ENCODE results near the gene CHAT.

CHAT gene

GRCh38 chr10:49643241-49644034, 29.6 kb downstream of the CHAT start:
- H3K4me3 ChIP-seq (ENCODE audit: low read length) = no peak overlapping the region
- DNase-seq (ENCODE audit: low read depth) = no peak
- TF ChIP-seq CTCF (conservative IDR thresholded peaks at IDR 0.05; ENCODE audit: low read length) = no peak

- no peak for TF ChIP-seq CTCF (conservative IDR thresholded peaks at IDR 0.05; ENCODE audit: low read length)
- no peak for DNase-seq (ENCODE audit: low read depth)
Measured at GRCh38 chr10:49644035-49644646, 30.3 kb downstream of the CHAT start.

GRCh38 chr10:49645417-49645816, 31.6 kb downstream of the CHAT start:
- DNase-seq (ENCODE audit: low read depth) = no peak
- H3K4me3 ChIP-seq (ENCODE audit: low read length) = no peak overlapping the region
- TF ChIP-seq CTCF (conservative IDR thresholded peaks at IDR 0.05; ENCODE audit: low read length) = no peak

More at GRCh38 chr10:49644035-49644646, 30.3 kb downstream of the CHAT start:
- no peak overlapping the region for H3K4me3 ChIP-seq (ENCODE audit: low read length)

GRCh38 chr10:49645871-49646870, 32.3 kb downstream of the CHAT start:
- TF ChIP-seq CTCF (conservative IDR thresholded peaks at IDR 0.05; ENCODE audit: low read length) = no peak
- H3K4me3 ChIP-seq (ENCODE audit: low read length) = no peak overlapping the region
- no peak for DNase-seq (ENCODE audit: low read depth)

- TF ChIP-seq CTCF (conservative IDR thresholded peaks at IDR 0.05; ENCODE audit: low read length) = no peak
Measured at GRCh38 chr10:49647554-49647953, 33.7 kb downstream of the CHAT start.

GRCh38 chr10:49647985-49648795, 34.4 kb downstream of the CHAT start:
- H3K4me3 ChIP-seq (ENCODE audit: low read length) = no peak overlapping the region
- no peak for DNase-seq (ENCODE audit: low read depth)

More at GRCh38 chr10:49647554-49647953, 33.7 kb downstream of the CHAT start:
- H3K4me3 ChIP-seq (ENCODE audit: low read length) = no peak overlapping the region
- no peak for DNase-seq (ENCODE audit: low read depth)

More at GRCh38 chr10:49647985-49648795, 34.4 kb downstream of the CHAT start:
- no peak for TF ChIP-seq CTCF (conservative IDR thresholded peaks at IDR 0.05; ENCODE audit: low read length)

All from AG10803 (cell line).